Measurements from ENCODE around the gene MAP3K10.

The MAP3K10 gene

GRCh38 chr19:40175820-40176219 lies 15.4 kb upstream of the MAP3K10 start:
- DNase-seq = no peak

- no peak for DNase-seq
Observed at GRCh38 chr19:40177286-40178070, 13.7 kb upstream of the MAP3K10 start.

DNA sequence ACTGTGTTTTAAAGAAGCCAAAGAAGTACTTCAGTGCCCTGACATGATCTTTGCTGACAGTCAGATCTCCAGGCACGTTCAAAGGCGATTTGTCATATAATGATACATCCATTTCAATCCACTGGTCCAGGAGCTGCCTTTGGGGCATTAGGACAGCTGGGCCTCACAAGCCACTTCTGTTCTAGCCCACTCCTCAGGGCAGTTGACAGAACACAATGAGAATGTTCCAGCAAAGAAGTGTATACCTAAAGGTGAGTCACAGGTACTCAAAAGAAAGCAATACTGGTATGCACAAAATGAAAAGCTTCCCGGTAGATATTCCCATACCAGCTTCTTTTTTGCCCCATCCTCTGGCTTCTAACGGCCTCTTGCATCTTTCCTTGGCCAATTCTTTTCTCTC lies 12.5 kb upstream of the MAP3K10 start:
- no peak for DNase-seq

DNA sequence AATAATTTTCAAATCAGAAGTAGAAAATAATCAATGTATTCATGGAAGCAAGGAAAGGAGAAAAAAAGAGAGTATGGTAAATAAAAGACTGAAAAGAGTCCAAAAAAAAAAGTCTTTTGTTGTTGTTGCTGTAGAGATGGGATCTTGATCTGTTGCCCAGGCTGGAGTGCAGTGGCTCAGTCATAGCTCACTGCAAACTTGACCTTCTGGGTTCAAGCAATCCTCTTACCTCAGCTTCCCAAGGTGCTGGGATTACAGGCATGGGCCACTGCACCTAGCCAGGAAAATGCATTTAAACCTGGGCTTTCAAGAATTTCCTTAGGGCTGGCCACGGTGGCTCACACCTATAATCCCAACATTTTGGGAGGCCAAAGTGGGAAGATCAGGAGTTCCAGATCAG lies 7.0 kb upstream of the MAP3K10 start:
- DNase-seq = no peak

- DNase-seq = no peak
Observed at GRCh38 chr19:40191836-40192646, 815 bp downstream of the MAP3K10 start.

DNA sequence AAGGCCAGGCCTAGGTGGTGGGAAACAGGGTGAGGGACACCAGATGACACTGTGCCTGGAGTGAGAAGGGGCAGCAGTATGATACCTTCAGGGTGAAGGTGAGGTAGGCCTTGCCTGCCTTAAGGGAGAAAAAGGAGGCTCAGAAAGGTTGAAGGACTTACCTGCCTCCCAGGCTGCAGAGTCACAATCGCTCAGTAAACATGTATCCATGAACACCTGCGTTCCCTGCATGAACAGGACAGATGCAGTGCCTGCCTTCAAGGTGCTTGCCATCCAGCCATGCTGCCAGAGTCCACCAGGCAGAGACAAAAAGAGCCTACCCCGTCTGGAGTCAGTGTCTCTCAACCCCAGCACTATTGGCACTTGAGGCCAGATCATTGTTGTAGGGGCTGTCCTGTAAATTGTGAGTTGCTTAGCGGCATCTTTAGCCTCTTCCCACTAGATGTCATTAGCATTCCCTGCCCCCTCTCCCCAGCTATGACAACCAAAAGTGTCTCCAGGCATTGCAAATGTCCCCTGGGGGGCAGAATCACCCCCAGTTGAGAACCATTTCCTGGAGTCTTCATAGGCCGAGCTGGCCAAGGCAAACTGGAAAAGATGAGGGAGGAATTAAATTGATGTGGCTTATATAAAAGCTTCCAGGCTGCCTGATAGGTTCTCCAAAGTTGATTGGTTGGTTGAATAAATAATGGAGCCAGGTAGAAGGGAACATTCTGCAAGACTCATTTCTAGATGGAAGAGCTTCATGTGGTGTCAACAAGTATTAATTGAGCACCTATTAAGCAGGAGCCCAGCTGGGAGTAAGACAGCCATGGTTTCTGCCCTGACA lies 1.7 kb downstream of the MAP3K10 start:
- no peak for DNase-seq

DNA sequence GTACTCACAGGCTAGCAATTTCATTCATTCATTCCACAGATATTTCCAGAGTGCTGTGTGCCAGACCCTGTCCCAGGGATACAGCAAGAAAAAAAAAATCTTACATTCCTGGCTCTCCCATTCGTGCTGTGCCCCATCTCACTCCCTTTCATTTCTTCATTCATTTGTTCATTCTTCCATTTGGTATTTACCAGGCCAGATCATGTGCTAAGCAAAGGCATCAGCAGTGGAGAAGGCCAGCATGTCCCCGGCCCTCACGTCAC lies 2.3 kb downstream of the MAP3K10 start:
- no peak for DNase-seq

GRCh38 chr19:40198272-40198990 lies 7.2 kb downstream of the MAP3K10 start:
- no peak for DNase-seq

GRCh38 chr19:40200341-40201099 lies 9.3 kb downstream of the MAP3K10 start:
- no peak for DNase-seq

DNA sequence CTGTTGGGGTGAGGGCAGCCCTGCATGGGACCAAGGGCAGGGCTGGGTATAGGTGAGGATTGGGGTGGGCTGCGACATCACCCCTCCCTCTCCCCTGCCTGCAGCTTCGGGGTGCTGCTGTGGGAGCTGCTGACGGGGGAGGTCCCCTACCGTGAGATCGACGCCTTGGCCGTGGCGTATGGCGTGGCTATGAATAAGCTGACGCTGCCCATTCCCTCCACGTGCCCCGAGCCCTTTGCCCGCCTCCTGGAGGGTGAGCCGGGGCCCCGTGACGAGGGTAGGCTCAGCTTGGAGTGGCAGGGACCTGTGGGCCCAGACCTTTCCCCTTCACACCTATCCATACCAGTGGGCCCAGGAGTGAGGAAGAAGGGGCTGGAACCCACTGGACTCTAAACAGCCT lies 13.2 kb downstream of the MAP3K10 start:
- no peak for DNase-seq

- no peak for DNase-seq
Observed at GRCh38 chr19:40205760-40206159, 14.5 kb downstream of the MAP3K10 start.

DNA sequence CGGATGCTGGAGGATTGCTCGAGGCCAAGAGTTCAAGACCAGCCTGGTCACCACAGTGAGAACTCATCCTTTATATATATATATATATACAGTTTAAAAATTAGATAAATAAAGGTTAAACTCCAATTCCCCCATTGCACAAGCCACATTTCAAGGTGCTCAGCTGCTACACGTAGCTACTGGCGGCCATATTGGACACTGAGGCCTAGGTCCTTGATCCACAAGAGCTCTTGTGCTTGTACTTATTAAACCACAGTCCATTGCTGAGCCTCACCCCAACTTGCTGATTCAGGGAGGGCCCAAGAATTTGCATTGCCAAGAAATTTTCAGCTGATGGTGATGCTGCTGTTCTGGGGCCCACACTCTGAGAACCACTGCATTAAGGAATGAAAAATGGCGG lies 17.4 kb downstream of the MAP3K10 start:
- DNase-seq = no peak

- DNase-seq = no peak
Observed at GRCh38 chr19:40210889-40211288, 19.7 kb downstream of the MAP3K10 start.

DNA sequence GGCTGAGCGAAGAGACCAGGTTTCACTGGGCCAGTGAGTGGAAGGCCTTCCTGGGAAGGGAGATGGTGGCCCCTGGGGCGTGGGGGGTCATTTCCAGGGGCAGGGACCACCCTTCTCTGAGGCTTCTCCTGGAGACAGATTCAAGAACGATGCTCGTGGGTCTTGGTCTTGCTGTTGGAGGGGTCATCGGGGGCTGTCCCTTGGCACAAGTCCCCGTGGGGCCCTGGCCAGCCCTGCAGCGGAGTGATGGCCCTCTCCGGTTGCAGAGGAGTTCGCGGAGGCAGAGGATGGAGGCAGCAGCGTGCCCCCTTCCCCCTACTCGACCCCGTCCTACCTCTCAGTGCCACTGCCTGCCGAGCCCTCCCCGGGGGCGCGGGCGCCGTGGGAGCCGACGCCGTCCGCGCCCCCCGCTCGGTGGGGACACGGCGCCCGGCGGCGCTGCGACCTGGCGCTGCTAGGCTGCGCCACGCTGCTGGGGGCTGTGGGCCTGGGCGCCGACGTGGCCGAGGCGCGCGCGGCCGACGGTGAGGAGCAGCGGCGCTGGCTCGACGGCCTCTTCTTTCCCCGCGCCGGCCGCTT lies 22.1 kb downstream of the MAP3K10 start:
- DNase-seq = no peak

GRCh38 chr19:40213882-40214570 lies 22.8 kb downstream of the MAP3K10 start:
- no peak for DNase-seq

DNA sequence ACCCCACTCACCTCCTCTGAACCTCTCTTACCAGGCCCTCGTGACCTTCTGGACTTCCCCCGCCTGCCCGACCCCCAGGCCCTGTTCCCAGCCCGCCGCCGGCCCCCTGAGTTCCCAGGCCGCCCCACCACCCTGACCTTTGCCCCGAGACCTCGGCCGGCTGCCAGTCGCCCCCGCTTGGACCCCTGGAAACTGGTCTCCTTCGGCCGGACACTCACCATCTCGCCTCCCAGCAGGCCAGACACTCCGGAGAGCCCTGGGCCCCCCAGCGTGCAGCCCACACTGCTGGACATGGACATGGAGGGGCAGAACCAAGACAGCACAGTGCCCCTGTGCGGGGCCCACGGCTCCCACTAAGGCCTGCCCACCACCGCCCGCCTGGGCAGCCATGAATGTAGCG lies 23.7 kb downstream of the MAP3K10 start:
- no peak for DNase-seq

DNA sequence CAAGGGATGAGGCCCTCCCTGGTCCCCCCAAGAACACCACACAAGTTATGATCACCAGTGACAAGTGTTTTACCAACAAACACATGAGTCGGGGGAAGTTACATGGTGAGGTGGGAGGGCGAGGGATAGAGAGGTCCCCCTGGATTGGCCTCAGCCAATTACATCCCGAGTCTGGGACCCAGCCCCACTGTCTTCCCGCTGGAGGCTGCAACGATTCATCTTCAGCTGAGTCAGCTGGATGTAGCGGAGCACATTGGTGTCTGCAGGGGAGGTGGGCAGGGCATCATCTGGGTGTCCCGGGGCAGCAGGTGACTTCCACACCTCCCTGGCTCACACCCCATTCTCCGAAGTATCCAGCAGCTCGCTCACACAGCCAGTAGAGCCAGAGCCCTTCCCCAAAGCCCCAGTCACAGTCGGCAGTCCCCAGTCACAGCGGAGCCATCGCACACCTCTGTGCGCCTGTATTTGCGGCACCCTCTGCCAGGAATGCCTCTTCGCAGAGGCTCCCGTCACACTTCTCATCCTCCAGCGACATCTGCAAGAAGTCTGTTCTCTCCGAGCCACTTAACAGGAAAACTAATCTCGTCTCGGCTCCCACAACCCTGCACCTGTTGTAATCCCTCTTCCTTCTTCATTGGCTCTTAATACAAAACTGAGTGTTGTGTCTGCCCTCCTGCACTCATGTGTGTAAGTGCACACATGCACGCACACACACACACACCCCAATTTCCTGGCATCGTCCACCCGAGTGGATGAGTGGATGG lies 25.0 kb downstream of the MAP3K10 start:
- DNase-seq = no peak

DNA sequence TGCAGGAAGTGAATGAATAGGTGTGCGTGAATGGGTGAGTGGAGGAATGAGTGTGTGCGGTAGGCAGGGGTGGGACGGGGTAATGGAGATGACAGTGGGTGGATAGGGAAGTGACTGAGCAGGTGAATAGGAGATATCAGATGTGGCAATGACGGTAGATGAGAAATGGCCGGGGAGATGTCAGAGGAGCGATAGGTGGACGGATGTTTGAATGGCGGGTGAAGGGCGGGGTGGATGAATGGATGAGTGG lies 25.5 kb downstream of the MAP3K10 start:
- no peak for DNase-seq

DNA sequence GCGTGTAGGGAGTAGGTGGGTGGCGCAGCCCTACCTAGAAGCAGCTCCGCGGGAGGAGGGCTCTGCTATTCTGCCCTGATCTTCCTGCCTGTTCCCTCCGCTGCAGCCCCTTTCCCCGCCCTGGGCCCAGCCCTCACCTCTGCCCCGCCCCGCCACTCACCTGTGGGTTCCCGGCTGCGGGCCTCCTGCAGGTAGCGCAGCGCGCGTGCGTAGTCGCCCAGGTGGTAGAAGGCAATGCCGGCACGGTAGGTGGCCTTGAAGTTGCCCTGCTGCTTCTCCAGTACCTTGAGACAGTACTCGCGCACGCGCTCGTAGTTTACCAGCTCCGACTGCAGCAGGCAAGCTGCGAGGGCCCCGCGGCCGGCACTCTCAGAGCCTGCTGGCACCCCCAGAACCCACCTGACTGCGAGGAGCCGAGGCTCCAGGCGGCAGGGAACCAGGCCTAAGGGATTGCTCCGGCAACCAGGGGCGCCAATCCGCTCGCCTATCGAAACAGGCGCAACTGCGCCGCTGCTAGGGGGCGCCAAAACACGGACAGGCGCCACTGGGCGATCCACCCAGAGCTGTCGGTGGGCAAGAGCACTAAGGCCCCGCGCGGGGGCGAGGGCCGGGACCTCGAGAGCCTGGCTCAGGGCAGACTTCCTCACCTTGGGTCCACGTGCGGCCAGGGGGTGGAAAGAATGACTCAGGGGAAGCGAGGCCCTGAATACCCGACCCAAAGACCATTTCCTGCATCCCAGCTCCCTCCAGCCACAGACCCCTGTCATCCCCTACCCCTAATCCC lies 26.0 kb downstream of the MAP3K10 start:
- no peak for DNase-seq

Measured in effector CD8-positive, alpha-beta T cell (primary cell).